ENCODE results near the gene RHOC. TPM values are rescaled to one million over a fixed set of nuclear protein-coding genes. Genes with fewer than 3 reads are reported as not detected.
"Not testable (repeated sequence)": the region's sequence is repeated elsewhere in the genome, so short reads cannot be mapped to it uniquely, and the experiment has no call there.

The RHOC gene
- 891 and 1,113 TPM in 2 replicates for total RNA-seq

GRCh38 chr1:112706505-112707220 is at the start of gene RHOC:
Gene RHOC, minus strand, starts transcription at chr1:112707127. Its CDS starts 3,328 bp downstream, at chr1:112703799.
- no peak for DNase-seq (ENCODE audit: extremely low read depth, low read depth, low spot score)

- DNase-seq (ENCODE audit: extremely low read depth, low read depth, low spot score): no peak
Measured at GRCh38 chr1:112754116-112754628, 47.2 kb upstream of the RHOC start.

- no peak for DNase-seq (ENCODE audit: extremely low read depth, low read depth, low spot score)
Measured at GRCh38 chr1:112748396-112748795, 41.5 kb upstream of the RHOC start.

DNA sequence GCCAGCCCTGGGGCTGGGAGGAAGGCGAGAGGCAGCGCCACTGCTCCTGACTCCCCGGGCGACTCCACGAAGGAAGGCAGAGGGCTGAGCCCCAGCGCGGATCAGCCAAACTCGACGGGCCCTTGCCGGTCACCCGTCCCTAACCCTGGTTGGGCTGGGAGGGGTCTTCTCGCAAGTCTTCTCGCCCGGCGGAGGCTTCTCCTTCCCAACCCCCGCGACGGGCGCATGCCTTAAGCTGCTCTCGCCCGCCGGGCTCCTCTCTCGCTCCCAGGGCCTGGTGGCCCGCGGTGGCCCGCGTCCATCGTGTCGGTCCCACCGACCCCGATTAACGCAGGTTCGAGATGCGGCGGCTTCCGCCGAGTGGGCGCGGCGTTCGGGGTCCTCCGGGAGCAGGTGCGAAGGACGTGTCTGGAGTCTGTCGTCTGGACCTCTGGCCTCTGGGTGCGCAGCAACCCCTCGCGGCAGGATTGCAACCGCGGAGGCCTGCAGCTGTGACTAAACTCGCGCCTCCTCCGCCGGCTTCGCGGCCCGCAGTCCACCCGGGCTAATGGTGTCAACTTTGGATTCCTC is 37.2 kb upstream of the RHOC start:
- no peak for DNase-seq (ENCODE audit: extremely low read depth, low read depth, low spot score)

- no peak for DNase-seq (ENCODE audit: extremely low read depth, low read depth, low spot score)
Measured at GRCh38 chr1:112743174-112744008, 36.5 kb upstream of the RHOC start.

DNA sequence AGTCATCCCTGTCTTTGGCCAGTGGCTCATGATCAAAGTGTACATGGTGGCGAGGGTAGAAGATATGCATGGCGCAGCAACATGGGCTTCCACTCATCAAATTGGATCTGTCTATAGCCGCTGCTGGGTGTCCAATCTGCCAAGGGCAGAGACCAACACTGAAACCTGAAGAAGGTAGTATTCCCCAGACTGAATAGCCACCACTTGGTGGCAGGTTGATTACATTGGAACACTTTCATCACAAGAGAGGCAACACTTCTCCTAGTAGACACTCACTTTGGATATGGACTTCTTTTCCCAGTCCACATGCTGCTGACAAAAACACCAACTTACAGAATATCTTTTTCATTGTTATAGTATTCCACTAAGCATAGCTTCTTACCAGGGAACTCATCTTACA is 30.6 kb upstream of the RHOC start:
- DNase-seq (ENCODE audit: extremely low read depth, low read depth, low spot score): no peak

- no peak for DNase-seq (ENCODE audit: extremely low read depth, low read depth, low spot score)
Measured at GRCh38 chr1:112735752-112736151, 28.8 kb upstream of the RHOC start.

- no peak for DNase-seq (ENCODE audit: extremely low read depth, low read depth, low spot score)
Measured at GRCh38 chr1:112731451-112731850, 24.5 kb upstream of the RHOC start.

DNA sequence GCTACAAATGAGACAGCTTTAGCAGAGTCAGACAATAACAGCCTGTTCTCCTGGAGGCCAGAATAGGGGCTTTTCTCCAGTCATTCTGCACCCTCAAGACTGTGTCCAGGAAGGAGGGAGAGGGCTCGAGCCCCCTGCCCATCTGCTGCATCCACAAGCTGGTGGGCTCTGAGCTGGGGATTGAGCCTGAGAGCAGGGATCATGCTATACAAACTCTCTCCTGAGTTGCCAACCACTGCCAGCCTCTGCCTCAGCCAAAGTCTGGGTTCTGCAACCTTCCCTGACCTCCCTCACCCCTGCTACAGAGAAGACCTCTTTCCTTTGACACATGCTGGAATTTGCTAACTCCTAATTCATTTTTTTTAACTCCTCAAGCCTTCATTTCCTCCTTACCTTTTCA is 23.0 kb upstream of the RHOC start:
- no peak for DNase-seq (ENCODE audit: extremely low read depth, low read depth, low spot score)

- DNase-seq (ENCODE audit: extremely low read depth, low read depth, low spot score): not testable (repeated sequence)
Measured at GRCh38 chr1:112729011-112729410, 22.1 kb upstream of the RHOC start.

GRCh38 chr1:112728306-112728971 is 21.5 kb upstream of the RHOC start:
- not testable (repeated sequence) for DNase-seq (ENCODE audit: extremely low read depth, low read depth, low spot score)

DNA sequence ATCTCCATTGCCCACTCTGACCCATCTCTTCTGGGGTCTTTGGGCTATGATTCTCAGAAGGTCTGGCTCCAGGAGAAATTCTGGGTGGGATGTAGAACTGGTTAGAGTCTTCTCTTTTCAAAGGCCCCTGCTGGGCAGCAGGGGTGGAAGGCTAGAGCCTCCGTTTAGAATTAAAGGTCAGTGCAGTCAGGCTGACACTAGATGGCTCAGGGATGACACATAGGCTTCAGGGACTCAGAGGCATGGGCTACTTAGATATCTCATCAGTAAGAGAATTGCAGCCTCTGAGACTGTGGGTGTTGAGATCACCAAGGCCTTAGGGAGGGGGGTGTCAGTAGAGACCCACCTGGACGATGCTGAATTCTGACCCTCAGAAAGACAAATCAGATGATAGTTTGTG is 20.8 kb upstream of the RHOC start:
- DNase-seq (ENCODE audit: extremely low read depth, low read depth, low spot score): no peak

DNA sequence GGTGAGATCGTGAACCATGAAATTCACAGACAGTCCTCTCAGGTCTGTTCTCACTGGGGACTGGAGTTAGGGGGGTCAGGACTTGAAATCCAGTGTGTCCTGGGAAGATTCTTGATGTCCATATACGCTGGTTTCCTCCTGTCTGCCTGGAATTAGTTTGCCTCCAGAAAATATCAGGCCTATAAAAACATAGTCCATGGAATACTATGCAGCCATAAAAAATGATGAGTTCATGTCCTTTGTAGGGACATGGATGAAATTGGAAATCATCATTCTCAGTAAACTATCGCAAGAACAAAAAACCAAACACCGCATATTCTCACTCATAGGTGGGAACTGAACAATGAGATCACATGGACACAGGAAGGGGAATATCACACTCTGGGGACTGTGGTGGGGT is 17.3 kb upstream of the RHOC start:
- not testable (repeated sequence) for DNase-seq (ENCODE audit: extremely low read depth, low read depth, low spot score)

GRCh38 chr1:112723511-112723839 is 16.5 kb upstream of the RHOC start:
- DNase-seq (ENCODE audit: extremely low read depth, low read depth, low spot score): no peak

DNA sequence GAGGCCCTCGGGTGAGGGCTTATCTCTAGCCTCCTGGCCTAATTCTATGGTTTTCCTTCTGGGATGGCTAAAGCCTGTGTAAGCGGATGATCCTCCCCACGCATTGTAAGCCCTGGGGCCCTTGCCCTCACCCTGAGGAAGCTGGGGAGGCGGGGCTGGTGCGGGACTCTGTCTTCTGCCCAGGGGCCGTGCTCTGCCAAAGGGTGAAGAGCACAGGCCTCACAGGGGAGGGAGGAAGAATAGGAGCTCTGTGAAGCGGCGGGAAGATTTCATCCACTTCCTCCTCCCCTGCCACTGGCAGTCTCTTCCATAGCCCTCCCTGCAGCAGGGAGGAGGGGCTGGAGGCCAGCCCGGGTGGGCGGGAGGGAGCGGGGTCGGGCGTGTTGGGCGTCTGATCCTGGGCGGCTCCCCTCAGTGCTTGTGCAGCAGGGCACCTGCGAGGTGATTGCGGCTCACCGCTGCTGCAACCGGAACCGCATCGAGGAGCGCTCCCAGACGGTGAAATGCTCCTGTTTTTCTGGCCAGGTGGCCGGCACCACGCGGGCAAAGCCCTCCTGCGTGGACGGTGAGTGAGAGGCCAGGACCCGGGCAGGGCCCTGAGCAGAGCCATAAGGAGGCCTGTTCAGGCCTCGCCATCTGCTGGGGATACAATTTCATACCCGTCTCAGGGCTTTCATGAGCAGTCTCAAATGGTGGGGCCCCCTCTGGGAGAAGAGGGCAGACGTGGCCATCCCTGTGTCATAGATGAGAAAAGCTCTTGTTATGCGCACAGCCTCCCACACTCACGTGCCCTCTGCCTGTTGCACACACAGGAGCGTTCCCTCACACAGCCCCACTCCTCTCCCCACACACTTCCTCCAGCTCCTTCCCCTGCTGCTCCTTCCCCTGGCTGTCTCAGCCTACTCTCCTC is 15.9 kb upstream of the RHOC start:
- DNase-seq (ENCODE audit: extremely low read depth, low read depth, low spot score): no peak

- DNase-seq (ENCODE audit: extremely low read depth, low read depth, low spot score): no peak
Measured at GRCh38 chr1:112721966-112722524, 15.1 kb upstream of the RHOC start.

- DNase-seq (ENCODE audit: extremely low read depth, low read depth, low spot score): not testable (repeated sequence)
Measured at GRCh38 chr1:112721294-112721693, 14.4 kb upstream of the RHOC start.

- DNase-seq (ENCODE audit: extremely low read depth, low read depth, low spot score): no peak
Measured at GRCh38 chr1:112720800-112721199, 13.9 kb upstream of the RHOC start.

GRCh38 chr1:112719706-112720105 is 12.8 kb upstream of the RHOC start:
- DNase-seq (ENCODE audit: extremely low read depth, low read depth, low spot score): no peak

All from glomerular endothelial cell (primary cell).